Breast epithelium (tissue), 3 donors: ENCODE results near the gene LDLRAD4.

ENCODE experiments used
- POLR2A ChIP-seq: fragments of 450-650 bp; IDR thresholded peaks from one replicate; pipeline ENCODE4 v1.6.1; 2016; ENCODE audit warnings: antibody characterized with exemption, mild to moderate bottlenecking, moderate library complexity
- TF ChIP-seq, protein P1 (sequence below), 3 donors: fragments of 450-650 bp; IDR thresholded peaks; one replicate each; pipeline ENCODE4 v1.5.1; 2016 to 2017; ENCODE audit warnings: antibody characterized with exemption in 3 of 3, mild to moderate bottlenecking in 3 of 3, moderate library complexity in 3 of 3

- TF ChIP-seq, protein P1, sequence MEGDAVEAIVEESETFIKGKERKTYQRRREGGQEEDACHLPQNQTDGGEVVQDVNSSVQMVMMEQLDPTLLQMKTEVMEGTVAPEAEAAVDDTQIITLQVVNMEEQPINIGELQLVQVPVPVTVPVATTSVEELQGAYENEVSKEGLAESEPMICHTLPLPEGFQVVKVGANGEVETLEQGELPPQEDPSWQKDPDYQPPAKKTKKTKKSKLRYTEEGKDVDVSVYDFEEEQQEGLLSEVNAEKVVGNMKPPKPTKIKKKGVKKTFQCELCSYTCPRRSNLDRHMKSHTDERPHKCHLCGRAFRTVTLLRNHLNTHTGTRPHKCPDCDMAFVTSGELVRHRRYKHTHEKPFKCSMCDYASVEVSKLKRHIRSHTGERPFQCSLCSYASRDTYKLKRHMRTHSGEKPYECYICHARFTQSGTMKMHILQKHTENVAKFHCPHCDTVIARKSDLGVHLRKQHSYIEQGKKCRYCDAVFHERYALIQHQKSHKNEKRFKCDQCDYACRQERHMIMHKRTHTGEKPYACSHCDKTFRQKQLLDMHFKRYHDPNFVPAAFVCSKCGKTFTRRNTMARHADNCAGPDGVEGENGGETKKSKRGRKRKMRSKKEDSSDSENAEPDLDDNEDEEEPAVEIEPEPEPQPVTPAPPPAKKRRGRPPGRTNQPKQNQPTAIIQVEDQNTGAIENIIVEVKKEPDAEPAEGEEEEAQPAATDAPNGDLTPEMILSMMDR (IDR thresholded peaks at IDR 0.05) = no peak
- TF ChIP-seq POLR2A = no peak
Measured at GRCh38 chr18:13219593-13220159, 1.1 kb downstream of the LDLRAD4 start.
